ENCODE data around the gene NKX3-2.

GRCh38 chr4:13567125-13567524 is 22.8 kb upstream of the NKX3-2 start:
- TF ChIP-seq CTCF (conservative IDR thresholded peaks at IDR 0.05; ENCODE audit: low read length): no peak
- TF ChIP-seq EZH2phosphoT487 (IDR thresholded peaks at IDR 0.05; ENCODE audit: borderline replicate concordance): no peak
